Erythroblast (primary cell): ENCODE data around the gene FDX1.

Experiments used
- GATA1 ChIP-seq: IDR thresholded peaks from 2 replicates; pipeline ENCODE4 v1.6.1; 2011; ENCODE audit warnings: low read depth, mild to moderate bottlenecking, control low read depth, low read length, moderate library complexity
- POLR2A ChIP-seq: IDR thresholded peaks from 2 replicates; pipeline ENCODE4 v1.6.1; 2011; ENCODE audit warnings: mild to moderate bottlenecking, low read length

- TF ChIP-seq POLR2A (no peak), GATA1 (no peak)
Measured at GRCh38 chr11:110486156-110486555, 56.4 kb downstream of the FDX1 start.
